HG03159 (cell line): ENCODE results near the gene MTR.

ENCODE experiments used
- ATAC-seq: cut with Tn5 transposase; IDR thresholded peaks from one replicate; pipeline ENCODE4 v1.9.1; 2021; ENCODE audit warnings: mild to moderate bottlenecking, moderate library complexity; ENCODE audit not compliant: unreplicated experiment

Gene MTR

DNA sequence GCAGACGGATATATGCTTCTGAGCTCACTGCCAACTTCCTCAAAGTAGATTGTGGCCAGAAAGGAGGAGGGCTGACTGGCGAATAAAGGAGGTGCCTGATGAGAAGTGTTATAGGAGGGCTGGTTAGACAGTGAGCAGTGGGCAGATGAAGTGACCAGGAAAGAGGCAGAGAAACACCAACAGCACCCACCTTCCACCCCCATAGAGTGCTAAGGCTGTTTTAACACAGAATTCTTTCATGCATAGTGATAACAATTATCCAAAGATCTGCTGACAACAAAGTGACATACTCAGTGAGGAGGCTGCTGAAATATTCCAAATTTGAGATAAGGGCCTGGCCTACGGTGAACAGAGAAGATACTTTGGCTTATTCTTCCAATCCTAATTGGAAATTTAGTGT, 21.2 kb upstream of the MTR start:
- ATAC-seq: no peak

DNA sequence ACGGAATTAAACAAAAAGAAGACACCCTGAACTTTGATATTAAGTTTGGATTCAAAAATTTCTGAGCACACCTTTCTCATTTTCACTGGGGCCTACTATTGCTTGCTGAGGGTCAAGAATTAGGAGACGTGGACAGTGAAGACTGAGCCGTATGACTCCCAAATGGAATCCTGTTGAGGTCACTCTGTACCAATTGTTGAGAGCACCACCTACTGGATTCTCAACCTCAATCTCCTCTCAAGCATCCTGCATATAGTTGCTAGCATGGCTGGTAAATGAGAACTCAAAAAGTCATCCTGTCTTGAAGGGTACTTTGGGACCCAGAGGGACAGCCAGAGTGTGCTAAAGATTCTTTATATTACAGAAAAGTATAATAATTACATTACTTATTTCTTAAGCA, 20.2 kb upstream of the MTR start:
- no peak for ATAC-seq

DNA sequence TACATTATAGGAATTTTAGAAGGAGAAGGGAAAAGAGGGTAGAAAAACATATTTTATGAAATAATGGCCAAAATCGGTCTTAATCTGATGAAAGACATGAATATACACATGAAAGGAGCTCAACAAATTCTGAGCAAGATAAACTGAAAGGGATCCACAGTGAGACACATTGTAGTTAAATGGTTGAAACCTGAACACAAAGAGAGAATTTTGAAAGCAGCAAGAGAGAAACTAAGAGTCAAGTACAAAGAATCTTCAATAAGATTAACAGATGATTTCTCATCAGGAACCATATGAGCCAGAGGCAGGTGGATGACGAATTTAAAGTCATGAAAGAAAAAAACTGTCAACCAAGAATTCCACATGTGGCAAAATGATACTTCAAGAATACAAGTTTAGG, 15.8 kb upstream of the MTR start:
- no peak for ATAC-seq

DNA sequence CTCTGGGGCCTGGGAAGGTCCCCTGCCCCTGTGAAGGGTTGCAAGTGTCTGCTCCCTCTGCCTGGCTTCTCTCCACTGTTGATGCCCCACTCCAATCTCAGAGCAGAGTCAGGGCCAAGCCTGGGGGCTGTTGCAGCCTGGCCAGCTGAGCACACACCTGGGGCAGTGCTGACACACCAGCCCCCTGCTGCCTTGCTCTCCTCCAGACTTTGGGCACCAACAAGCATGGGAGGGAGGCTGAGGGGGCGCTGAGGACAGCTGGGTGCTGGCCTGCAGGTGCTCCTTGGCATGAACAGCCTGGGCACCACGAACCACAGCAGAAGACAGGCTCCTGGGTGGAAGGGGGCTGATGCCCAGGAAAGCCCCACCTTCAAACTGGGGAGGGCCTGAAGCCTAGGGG, 9.6 kb upstream of the MTR start:
- no peak for ATAC-seq

DNA sequence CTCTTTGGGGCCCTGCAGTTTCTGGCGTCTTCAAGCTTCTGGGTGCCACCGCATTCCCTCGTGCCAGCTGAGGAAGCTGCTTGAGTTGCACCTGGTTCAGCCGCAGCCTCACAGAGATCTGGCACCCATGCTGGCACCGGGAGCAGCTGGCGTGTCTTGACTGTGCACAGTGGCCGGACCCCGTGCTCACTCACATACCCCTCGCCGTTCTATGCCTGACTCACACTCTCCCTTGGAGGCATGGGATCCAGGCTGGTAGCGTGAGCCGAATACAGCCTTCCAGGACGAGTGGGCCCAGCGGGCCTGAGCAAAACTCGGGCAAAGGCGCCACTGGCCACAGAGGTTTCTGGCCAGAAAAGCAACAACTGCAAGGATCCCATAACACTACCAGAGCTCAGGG, 8.6 kb upstream of the MTR start:
- ATAC-seq: no peak

DNA sequence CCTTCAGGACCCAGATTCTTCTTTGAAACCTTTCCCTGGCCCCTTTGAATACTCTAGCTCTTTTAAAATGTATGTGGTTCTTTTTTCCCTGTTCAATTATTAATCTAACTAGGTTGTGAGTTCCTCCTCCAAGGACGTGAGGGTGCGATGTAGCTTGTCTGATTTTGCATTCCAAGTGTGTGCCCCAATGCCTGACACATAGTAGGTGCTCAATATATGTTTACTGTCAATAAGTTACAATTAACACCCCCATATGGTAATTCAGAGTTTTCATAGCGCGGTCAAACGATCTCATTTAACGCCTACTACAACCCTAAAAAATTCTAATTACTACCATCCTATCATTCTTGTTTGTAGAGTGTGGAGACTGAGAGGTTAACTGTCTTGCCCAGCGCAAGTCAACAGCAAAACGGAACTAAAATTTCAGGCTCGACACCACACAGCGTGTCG, 482 bp upstream of the MTR start:
- ATAC-seq: no peak

DNA sequence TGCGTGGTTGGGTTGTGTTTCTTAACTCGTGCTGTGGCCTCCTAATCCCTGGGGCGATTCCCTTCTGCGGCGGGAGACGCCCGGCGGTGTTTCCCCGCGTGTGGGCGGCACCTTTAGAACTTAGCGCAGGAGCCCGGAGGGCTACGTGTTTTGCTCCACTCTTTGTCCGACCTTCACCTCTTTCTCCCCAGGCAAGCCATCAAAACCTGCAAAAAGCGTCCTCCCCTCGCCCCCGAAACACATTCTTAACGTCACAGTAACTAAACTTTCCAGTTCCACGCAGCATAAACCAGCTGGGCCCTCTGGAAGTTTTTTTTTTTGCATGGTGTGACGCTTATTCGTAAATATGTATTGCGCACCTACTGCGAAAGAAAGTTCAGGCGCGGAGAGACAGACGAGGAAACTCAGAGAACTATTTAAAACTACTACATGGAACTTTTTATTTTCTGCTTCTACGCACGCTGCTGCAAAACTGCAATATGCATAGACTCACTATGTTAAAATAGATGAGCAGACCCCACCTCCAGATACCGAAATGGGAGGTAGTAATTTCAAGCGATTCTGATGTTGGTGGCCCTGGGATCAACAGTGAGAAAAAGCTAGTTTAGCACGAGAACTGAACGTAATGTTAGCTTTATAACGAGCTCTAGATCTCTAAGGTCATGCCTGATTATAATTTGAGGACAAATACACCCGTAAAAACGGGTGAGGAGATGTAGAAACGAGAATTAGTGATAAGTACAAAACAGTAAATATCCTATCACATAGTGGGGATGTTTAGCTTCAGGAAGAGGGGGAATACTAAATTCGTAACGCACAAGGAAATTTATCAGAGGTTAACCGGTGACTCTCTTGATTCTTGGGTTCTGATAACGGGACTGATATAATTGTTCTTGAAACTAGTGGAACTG, 920 bp downstream of the MTR start:
- ATAC-seq: peak; percentile 27

DNA sequence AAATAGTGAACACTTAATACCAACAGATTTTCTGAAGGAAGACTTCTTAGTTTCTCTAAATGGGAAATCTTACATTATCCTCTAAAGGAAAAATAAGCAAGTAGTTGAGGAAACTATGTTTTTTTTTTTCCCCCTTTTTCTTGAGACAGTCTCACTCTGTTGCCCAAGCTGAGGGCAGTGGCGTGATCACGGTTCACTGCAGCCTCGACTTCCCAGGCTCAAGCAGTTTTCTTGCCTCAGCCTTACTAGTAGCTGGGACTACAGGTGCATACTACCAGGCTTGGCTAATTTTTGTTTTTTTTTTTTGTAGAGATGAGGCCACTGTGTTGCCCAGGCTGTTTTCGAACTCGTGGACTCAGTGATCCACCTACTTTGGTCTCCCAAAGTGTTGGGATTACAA, 3.9 kb downstream of the MTR start:
- no peak for ATAC-seq

DNA sequence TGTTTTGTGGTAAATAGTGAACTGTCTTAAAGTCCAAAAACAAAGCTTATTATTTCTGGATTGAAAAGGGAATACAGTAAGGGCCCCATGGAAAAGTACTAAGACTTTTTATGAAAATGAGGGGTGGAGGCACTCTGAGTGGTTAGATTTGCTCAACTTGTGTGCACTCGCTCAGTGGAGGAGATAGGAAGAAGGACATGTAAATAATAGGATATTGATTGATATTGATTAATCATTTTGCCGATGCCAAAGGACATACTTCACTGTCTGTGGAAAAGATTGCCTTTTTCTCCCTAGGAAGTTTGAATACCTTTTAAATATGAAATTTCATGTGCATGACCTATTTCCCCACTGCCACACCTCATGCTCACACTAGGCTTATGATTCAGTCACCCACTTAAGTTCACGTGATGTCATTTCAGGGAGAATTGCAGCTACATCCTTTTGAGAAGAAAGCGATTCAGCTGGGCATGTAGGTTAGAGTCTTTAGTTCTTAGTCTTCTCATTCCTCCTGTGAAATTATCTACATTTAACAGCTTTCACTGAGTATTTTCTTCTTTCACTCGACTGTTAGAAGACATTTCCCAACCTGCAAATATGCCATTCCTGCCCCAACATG, 5.0 kb downstream of the MTR start:
- no peak for ATAC-seq

DNA sequence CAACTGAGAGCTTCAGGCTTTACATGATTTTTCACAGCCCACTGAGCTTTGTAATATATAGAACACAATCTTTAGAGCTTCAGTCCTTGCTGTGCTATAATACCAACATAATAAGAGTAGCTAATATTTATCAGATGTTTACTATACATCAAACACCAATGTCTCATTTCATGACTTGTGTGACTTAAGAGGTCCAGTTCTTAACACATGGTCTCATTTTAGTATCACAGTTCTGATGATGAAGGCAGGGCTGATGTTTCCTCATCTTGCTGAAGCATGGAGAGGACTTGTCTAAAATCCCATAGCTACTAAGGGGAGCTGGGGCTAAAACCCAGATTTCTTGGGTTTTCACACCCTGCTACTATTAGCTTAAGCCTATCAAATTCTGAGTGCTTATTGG, 5.5 kb downstream of the MTR start:
- ATAC-seq: no peak

DNA sequence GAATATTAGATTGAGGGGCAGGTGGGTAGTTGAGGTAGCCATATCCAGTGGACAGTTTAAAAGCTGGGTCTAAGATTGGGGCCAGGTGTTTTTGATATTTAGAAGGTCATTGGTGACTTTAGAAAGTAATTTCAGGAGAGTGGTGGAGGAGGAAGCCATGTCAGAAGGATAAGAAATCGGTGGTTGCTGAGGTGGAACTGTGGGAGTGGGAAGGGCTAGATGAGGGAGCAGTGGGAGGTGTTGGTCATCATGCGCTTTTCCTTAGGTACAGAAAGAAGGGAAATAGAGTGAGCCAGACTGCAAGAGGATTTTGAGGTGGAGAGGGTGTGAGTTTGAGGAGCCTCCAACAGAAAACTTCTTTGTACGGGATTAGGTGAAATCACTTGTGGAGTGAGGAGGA, 7.2 kb downstream of the MTR start:
- ATAC-seq: no peak

DNA sequence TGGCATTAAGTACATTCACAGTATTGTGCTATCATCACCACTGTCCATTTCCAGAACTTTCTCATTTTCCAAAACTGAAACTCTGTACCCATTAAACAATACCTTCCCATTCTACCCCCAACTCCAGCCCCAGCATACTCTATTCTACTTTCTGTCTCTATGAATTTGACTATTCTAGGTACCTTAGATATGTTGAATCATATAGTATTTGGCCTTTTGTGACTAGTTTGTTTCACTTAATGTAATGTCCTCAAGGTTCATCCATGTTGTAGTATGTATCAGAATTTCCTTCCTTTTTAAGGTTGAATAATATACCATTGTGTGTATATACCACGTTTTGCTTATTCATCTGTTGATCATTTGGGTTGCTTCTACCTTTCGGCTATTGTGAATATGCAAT, 11.5 kb downstream of the MTR start:
- ATAC-seq: no peak

DNA sequence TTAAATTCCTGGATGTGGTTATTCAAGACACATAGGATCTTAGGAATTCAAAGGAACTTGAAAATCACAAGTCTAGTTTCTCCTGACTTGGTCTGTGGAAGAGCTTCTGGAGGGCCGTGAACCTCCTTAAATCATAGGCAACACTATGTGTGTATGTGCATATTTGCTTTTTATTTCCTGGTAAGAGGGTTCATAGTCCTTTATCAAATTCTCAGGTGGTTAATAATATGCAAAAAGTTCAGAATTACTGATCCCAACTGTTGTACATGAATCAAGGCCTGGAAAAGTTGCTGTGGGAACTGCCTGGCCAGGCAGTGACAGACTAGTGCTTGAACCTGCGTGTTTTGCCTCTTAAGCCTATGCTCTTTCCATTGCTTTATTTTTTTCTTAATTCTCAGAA, 12.9 kb downstream of the MTR start:
- no peak for ATAC-seq

DNA sequence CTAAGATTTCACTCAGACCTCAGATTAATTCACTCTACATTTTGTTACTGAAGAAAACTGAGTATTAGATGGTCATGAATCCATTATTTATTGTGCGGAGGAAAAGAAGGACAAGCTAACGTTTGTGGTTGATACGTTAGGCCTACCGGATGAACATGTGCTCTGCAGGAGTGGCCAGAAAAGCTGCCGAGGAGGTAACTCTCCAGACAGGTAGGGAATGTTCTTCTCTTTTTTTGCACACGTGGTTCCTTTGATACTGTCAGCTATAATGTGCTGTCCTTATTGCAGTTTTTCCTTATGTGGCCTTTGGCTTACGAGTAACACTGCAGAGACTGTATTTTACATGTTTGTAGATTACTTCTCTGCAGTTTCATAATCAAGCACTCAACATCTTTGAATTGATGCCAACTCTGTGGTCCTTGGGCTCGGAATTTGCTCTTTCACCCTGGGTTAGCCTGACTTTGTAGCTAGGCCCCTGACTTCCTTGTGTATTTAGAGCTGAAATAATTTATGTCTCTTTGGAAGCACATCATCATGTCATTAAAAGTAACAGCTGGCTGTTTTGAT, 13.6 kb downstream of the MTR start:
- no peak for ATAC-seq

DNA sequence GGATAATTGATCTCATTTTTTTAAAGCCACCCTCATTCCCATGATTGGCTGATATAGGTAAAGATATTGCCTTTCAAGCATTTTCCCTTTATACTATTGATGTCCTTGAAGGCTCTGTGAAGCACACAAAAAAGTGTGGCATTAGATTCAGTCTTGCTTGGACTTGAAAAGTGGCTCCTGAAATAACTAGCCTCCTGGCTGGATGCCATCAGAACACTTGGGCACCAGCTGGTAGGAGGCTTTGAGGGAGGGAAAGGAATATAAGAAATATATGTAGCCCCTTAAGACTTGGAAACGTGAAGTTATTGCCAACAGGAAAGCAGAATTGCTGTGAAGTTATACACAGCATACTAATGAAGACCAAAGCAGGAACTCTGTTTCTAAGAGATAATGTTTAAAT, 14.1 kb downstream of the MTR start:
- ATAC-seq: no peak

DNA sequence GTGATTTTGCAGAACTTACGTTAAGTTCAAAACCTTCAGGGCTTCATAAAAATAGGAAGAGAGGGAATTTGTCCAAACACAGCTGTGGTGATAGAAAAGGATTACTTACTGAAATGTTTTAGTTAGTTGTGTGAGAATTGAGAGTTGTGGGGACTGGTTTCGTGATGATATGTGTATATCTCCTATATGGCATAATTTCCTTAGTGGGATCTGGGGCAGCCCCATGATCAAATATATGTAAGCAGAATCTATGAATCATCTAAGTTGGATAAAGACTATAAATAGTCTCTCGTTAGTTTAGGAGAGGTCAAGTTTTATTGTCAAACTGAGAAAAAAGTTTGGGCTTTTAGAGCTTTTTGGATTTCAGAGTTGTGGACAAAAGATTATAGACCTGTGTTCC, 14.9 kb downstream of the MTR start:
- no peak for ATAC-seq

DNA sequence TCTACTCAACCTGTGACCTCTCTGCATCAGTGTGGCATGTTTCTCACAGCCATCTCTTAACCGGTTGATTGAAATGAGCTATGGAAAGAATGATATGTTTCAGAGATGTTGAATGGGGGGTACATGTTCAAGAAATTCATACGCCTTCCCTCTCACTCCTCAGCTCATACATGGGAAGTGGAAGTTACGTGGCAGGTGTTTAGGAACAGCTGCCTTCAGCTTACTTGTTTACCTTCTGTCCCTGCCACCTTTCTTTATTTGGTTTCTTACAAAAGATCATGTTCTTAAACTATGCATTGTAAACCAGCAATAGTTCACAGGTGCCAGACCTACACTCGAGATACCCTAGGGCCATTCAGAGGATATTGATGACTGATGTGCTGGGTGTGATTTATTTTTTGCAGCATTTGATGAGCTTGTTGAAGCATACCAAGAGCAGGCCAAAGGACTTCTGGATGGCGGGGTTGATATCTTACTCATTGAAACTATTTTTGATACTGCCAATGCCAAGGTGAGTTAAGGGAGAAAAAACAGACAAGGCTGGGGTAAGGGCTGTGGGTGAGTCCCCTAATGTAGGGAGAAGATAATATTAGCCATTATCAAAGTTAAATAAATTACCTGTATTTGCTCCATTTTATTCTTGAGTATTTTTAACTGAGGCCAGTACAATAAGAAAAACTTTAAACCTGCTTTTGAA, 17.4 kb downstream of the MTR start:
- no peak for ATAC-seq

DNA sequence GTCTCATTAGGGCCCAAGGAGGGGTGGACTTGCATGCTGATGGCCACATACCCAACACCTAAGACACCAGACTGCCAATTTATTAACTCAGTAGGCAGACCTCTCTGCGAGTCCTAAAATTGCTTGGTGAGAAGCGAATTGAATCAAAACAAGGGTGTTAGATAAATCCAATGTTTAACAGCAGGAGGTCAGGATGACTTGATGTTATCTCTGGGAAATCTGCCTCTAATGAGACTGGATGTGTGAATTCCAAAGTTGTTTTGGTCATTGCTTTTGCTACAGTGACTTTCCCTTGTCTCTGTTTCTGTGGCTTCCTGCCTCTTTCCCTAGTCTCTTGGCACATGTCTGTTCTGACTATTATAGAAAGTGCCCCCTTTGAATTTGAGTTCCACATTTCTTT, 20.8 kb downstream of the MTR start:
- no peak for ATAC-seq

DNA sequence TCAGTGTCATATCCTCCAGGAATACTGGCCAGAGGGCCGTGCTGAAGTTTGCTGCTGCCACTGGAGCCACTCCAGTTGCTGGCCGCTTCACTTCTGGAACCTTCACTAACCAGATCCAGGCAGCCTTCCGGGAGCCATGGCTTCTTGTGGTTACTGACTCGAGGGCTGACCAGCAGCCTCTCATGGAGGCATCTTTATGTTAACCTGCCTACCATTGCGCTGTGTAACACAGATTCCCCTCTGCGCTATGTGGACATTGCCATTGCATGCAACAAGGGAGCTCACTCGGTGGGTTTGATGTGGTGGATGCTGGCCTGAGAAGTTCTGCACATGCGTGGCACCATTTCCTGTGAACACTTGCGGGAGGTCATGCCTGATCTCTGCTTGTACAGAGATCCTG, 24.8 kb downstream of the MTR start:
- no peak for ATAC-seq

DNA sequence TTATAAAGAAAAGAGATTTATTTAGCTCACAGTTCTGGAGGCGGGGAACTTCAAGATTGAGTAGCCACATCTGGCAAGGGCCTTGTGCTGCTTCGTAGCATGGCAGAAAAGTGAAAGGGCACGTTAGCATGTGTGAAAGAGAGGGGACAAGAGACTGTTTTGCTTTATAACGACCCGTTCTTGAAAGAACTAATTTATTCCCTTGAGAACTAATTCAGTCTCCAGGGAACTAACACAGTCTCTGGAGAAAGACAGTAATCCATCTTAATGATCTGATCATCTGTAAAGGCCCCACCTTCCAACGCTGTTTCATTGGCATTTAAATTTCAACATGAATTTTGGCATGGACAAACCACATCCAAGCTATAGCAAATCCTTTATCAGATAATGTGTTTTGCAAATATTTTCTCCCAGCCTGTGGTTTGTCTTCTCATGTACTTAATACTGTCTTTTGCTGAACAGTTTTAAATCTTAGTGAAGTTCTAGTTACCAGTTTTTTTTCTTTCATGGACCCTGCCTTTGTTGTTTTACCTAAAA, 26.1 kb downstream of the MTR start:
- ATAC-seq: no peak

DNA sequence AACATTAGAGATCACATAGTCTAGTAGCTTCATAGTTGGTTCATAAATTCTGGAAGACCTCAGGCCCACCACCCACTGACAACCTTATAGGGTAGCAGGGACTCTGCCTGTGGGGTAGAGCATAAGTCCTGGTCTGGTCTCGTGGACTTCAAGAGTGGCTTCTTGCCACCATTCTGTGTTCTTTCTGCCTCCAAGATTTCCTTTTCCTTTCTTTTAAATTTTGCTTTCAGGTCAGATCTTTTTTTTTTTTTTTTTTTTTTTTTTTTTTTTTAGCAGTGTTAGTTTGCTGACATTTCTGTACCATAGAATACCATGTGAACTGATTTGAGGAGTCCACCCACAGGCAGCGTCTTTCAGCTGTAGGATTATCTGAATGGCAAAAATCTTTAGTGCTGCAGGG, 28.5 kb downstream of the MTR start:
- ATAC-seq: no peak
